ENCODE results near the gene DDX4. TPM values are rescaled to one million over a fixed set of nuclear protein-coding genes. Genes with fewer than 3 reads are reported as not detected.
"Not testable (repeated sequence)": the region's sequence is repeated elsewhere in the genome, so short reads cannot be mapped to it uniquely, and the experiment has no call there.

Gene DDX4
- total and polyA plus RNA-seq, 9 donors, result 0.04 to 0.35 (median 0.21) TPM; not detected in 4

GRCh38 chr5:55702598-55703345 is 35.1 kb upstream of the DDX4 start:
- Histone ChIP-seq H3K4me3 (ENCODE audit: low read length) (no peak overlapping the region), H3K9me3 (replicated peaks; ENCODE audit: control insufficient read depth, low read depth, low read length) (no peaks in the 10 kb centered on the region), H3K27ac (ENCODE audit: low read length) (no peak overlapping the region), H3K27me3 (ENCODE audit: control insufficient read depth, insufficient read depth, low read length) (no peaks in the 10 kb centered on the region), H3K36me3 (ENCODE audit: control insufficient read depth, insufficient read depth, low read length) (peaks cover 2% of the 10 kb centered on the region), H3K4me1 (ENCODE audit: control insufficient read depth, insufficient read depth, low read length) (no peaks in the 10 kb centered on the region)
- peak; percentile 18 for DNase-seq
- no CpG with 5 or more reads among the region's 1 CpG for WGBS (ENCODE audit: insufficient coverage)

DNA sequence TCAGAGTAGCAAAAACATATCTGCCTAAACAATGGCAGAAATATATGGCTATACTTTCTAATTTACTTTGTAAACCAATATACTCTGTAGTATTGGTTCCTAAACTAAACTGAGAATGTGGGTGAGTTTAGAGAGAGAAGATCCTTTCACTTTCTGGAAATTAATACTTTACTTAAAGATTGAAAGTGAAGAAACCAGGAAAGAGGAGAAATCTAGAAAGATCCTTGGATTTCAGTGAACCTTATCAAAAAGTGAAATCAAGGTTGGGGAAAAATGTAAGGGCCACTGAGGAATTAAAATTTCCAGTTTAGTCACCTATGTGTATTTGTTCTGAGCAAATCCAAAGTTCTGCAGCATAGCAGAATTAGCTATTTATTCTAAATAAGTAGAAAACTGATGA is 31.6 kb upstream of the DDX4 start:
- Histone ChIP-seq H3K27ac (ENCODE audit: low read length) (no peak overlapping the region), H3K27me3 (ENCODE audit: control insufficient read depth, insufficient read depth, low read length) (no peaks in the 10 kb centered on the region)

DNA sequence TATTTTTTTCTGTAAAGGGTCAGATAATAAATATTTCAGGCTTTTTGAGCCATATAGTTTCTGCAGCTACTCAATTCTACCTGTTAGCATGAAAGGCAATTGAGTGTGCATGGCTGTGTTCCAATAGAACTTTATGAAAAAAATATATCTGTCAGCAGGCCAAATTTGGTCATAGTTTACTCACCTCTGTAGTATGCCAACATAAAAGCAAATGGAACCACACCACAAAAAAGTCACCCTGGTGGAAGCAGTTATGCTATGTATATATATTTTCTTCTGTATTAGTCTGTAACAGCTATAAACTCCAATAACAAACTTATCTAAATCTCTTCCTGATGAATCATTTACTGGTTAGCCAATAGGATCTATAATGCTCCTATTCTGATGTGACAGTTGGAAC is 29.1 kb upstream of the DDX4 start:
- H3K9me3 ChIP-seq (replicated peaks; ENCODE audit: control insufficient read depth, low read depth, low read length), result no peaks in the 10 kb centered on the region
- no peak overlapping the region for H3K27ac ChIP-seq (ENCODE audit: low read length)
- no peaks in the 10 kb centered on the region for H3K27me3 ChIP-seq (ENCODE audit: control insufficient read depth, insufficient read depth, low read length)
- peaks cover 2% of the 10 kb centered on the region for H3K36me3 ChIP-seq (ENCODE audit: control insufficient read depth, insufficient read depth, low read length)
- DNase-seq, result no peak
- H3K4me3 ChIP-seq (ENCODE audit: low read length), result no peak overlapping the region
- H3K4me1 ChIP-seq (ENCODE audit: control insufficient read depth, insufficient read depth, low read length), result peaks cover 7% of the 10 kb centered on the region

More for the DNA sequence above, 31.6 kb upstream of the DDX4 start:
- H3K9me3 ChIP-seq (replicated peaks; ENCODE audit: control insufficient read depth, low read depth, low read length), result no peaks in the 10 kb centered on the region
- peaks cover 2% of the 10 kb centered on the region for H3K36me3 ChIP-seq (ENCODE audit: control insufficient read depth, insufficient read depth, low read length)
- H3K4me1 ChIP-seq (ENCODE audit: control insufficient read depth, insufficient read depth, low read length), result peaks cover 1% of the 10 kb centered on the region
- no peak for DNase-seq
- no peak overlapping the region for H3K4me3 ChIP-seq (ENCODE audit: low read length)

GRCh38 chr5:55711507-55712022 is 26.3 kb upstream of the DDX4 start:
- WGBS (ENCODE audit: insufficient coverage), result 8% methylated on average over 12 of the region's 18 CpGs
- peaks cover 7% of the 10 kb centered on the region for H3K4me1 ChIP-seq (ENCODE audit: control insufficient read depth, insufficient read depth, low read length)

GRCh38 chr5:55712023-55712859 is 25.6 kb upstream of the DDX4 start, which contains the start of gene SLC38A9:
TSS of gene SLC38A9 (minus strand) at chr5:55712324. CDS start at chr5:55697958, 14,366 bp downstream.
- Histone ChIP-seq H3K4me3 (ENCODE audit: low read length) (peak within 1 kb of the TSS; percentile 99), H3K36me3 (ENCODE audit: control insufficient read depth, insufficient read depth, low read length) (no peaks in the 10 kb centered on the region), H3K9me3 (replicated peaks; ENCODE audit: control insufficient read depth, low read depth, low read length) (no peaks in the 10 kb centered on the region), H3K27me3 (ENCODE audit: control insufficient read depth, insufficient read depth, low read length) (no peaks in the 10 kb centered on the region), H3K27ac (ENCODE audit: low read length) (peak within 1 kb of the TSS; percentile 42), H3K4me1 (ENCODE audit: control insufficient read depth, insufficient read depth, low read length) (peaks cover 7% of the 10 kb centered on the region)
- DNase-seq, result peak; percentile 98
- WGBS (ENCODE audit: insufficient coverage), result under 1% methylated on average over 44 of the region's 55 CpGs

More at GRCh38 chr5:55711507-55712022, 26.3 kb upstream of the DDX4 start:
- H3K4me3 ChIP-seq (ENCODE audit: low read length), result peak overlapping the region; percentile 99
- H3K36me3 ChIP-seq (ENCODE audit: control insufficient read depth, insufficient read depth, low read length), result no peaks in the 10 kb centered on the region
- H3K9me3 ChIP-seq (replicated peaks; ENCODE audit: control insufficient read depth, low read depth, low read length), result no peaks in the 10 kb centered on the region
- H3K27me3 ChIP-seq (ENCODE audit: control insufficient read depth, insufficient read depth, low read length), result no peaks in the 10 kb centered on the region
- peak; percentile 9 for DNase-seq
- H3K27ac ChIP-seq (ENCODE audit: low read length), result peak overlapping the region; percentile 42

DNA sequence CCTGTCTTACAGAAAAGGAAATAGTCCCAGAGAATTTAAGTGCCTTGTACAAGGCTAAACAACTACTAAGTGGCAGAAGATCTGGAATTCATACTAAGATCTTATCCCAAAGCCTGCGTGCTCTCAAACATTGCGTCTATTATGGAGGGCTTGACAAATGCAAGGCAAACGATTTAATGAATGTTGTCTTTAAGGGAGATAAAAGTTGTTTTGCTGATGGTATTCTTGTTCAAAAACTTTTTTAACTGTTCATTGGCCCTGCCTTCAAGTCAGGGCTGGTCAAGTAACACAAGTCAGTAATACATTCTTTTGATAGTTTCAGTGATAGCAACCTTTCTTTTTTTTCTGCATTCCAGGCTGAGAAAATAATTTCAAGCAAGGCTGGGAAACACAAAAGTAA is 24.0 kb upstream of the DDX4 start:
- Histone ChIP-seq H3K36me3 (ENCODE audit: control insufficient read depth, insufficient read depth, low read length) (no peaks in the 10 kb centered on the region), H3K9me3 (replicated peaks; ENCODE audit: control insufficient read depth, low read depth, low read length) (no peaks in the 10 kb centered on the region), H3K27ac (ENCODE audit: low read length) (no peak overlapping the region), H3K4me3 (ENCODE audit: low read length) (no peak overlapping the region), H3K27me3 (ENCODE audit: control insufficient read depth, insufficient read depth, low read length) (no peaks in the 10 kb centered on the region), H3K4me1 (ENCODE audit: control insufficient read depth, insufficient read depth, low read length) (peaks cover 7% of the 10 kb centered on the region)
- 100% methylated on average over 1 of the region's 3 CpGs for WGBS (ENCODE audit: insufficient coverage)
- no peak for DNase-seq

GRCh38 chr5:55714339-55714738 is 23.5 kb upstream of the DDX4 start:
- no peak overlapping the region for H3K4me3 ChIP-seq (ENCODE audit: low read length)
- no peaks in the 10 kb centered on the region for H3K36me3 ChIP-seq (ENCODE audit: control insufficient read depth, insufficient read depth, low read length)
- DNase-seq, result no peak
- no peaks in the 10 kb centered on the region for H3K9me3 ChIP-seq (replicated peaks; ENCODE audit: control insufficient read depth, low read depth, low read length)
- H3K27me3 ChIP-seq (ENCODE audit: control insufficient read depth, insufficient read depth, low read length), result no peaks in the 10 kb centered on the region
- peaks cover 7% of the 10 kb centered on the region for H3K4me1 ChIP-seq (ENCODE audit: control insufficient read depth, insufficient read depth, low read length)
- 40% methylated on average over 1 of the region's 1 CpG for WGBS (ENCODE audit: insufficient coverage)
- H3K27ac ChIP-seq (ENCODE audit: low read length), result no peak overlapping the region

- Histone ChIP-seq H3K27ac (ENCODE audit: low read length) (no peak overlapping the region), H3K9me3 (replicated peaks; ENCODE audit: control insufficient read depth, low read depth, low read length) (no peaks in the 10 kb centered on the region), H3K4me3 (ENCODE audit: low read length) (no peak overlapping the region), H3K27me3 (ENCODE audit: control insufficient read depth, insufficient read depth, low read length) (no peaks in the 10 kb centered on the region), H3K36me3 (ENCODE audit: control insufficient read depth, insufficient read depth, low read length) (no peaks in the 10 kb centered on the region), H3K4me1 (ENCODE audit: control insufficient read depth, insufficient read depth, low read length) (peaks cover 7% of the 10 kb centered on the region)
- no peak for DNase-seq
- WGBS (ENCODE audit: insufficient coverage), result 50% methylated on average over 3 of the region's 6 CpGs
Measured at GRCh38 chr5:55714749-55715148, 23.1 kb upstream of the DDX4 start.

DNA sequence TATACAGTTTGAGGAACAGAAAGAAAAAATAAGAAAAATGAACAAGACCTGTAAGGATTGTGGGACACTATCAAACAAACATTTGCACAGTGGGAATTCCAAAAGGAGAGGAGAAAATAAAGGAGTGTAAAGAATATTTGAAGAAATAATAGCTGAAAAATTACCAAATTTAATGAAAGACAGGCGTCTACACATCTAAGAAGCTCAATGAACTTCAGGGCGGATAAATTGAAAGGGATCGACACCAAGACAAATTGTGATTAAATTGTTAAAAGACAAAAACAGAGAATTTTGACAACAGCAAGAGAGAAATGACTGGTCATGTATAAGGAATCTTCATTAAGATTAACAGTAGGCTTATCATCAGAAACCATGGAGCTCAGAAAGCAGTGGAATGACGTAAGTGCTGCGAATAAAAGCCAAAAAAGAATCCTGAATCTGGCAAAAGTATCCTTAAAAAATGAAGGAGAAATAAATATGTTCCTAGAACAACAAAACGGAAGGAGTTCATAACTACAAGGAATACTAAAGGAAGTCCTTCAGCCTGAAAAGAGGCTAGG is 22.3 kb upstream of the DDX4 start:
- no peaks in the 10 kb centered on the region for H3K27me3 ChIP-seq (ENCODE audit: control insufficient read depth, insufficient read depth, low read length)
- no peak overlapping the region for H3K4me3 ChIP-seq (ENCODE audit: low read length)
- DNase-seq, result no peak
- no peak overlapping the region for H3K27ac ChIP-seq (ENCODE audit: low read length)
- WGBS (ENCODE audit: insufficient coverage), result 100% methylated on average over 1 of the region's 6 CpGs
- no peaks in the 10 kb centered on the region for H3K9me3 ChIP-seq (replicated peaks; ENCODE audit: control insufficient read depth, low read depth, low read length)
- peaks cover 7% of the 10 kb centered on the region for H3K4me1 ChIP-seq (ENCODE audit: control insufficient read depth, insufficient read depth, low read length)
- H3K36me3 ChIP-seq (ENCODE audit: control insufficient read depth, insufficient read depth, low read length), result no peaks in the 10 kb centered on the region

GRCh38 chr5:55719026-55719425 is 18.8 kb upstream of the DDX4 start:
- not testable (repeated sequence) for H3K27me3 ChIP-seq (ENCODE audit: control insufficient read depth, insufficient read depth, low read length); H3K36me3 ChIP-seq (ENCODE audit: control insufficient read depth, insufficient read depth, low read length); H3K9me3 ChIP-seq (replicated peaks; ENCODE audit: control insufficient read depth, low read depth, low read length); H3K4me3 ChIP-seq (ENCODE audit: low read length); DNase-seq; H3K27ac ChIP-seq (ENCODE audit: low read length); H3K4me1 ChIP-seq (ENCODE audit: control insufficient read depth, insufficient read depth, low read length)
- no CpG with 5 or more reads among the region's 2 CpGs for WGBS (ENCODE audit: insufficient coverage)

Data from muscle of leg (tissue), 11 donors.